WTC11 (cell line): ENCODE results near the gene CNST. TPM values are rescaled to one million over a fixed set of nuclear protein-coding genes. Genes with fewer than 3 reads are reported as not detected.
"Not testable (repeated sequence)": the region's sequence is repeated elsewhere in the genome, so short reads cannot be mapped to it uniquely, and the experiment has no call there.

ENCODE experiments used
- ATAC-seq: fragments of 200-7000 bp; cut with Tn5 transposase; 2 replicates; pipeline ENCODE4 v1.10.0; 2021; ENCODE audit warnings: mild to moderate bottlenecking, moderate library complexity
- CTCF ChIA-PET: fragments of 300-600 bp; sonication (Branson Sonifier 250); formaldehyde crosslinking; loops from one replicate; lab custom pipeline; 2021; ENCODE audit warnings: antibody characterized with exemption; lab: Charles Lee
- POLR2A ChIA-PET: fragments of 350-600 bp; sonication (Branson Sonifier 250); formaldehyde crosslinking; loops from one replicate; lab custom pipeline; 2021; ENCODE audit warnings: antibody characterized with exemption; lab: Charles Lee
- DNase-seq: peaks from one replicate; pipeline ENCODE4 v3.0.0; 2021; ENCODE audit warnings: low spot score
- H3K27ac Mint-ChIP-seq: 2 replicates; pipeline ENCODE4 v1.8.0; 2021; ENCODE audit warnings: mixed read lengths
- H3K27me3 Mint-ChIP-seq: 2 replicates; pipeline ENCODE4 v1.8.0; 2021; ENCODE audit warnings: low read depth, mild to moderate bottlenecking, moderate library complexity, mixed read lengths
- H3K36me3 Mint-ChIP-seq: 2 replicates; pipeline ENCODE4 v1.8.0; 2021; ENCODE audit warnings: mixed read lengths
- H3K4me1 Mint-ChIP-seq: 2 replicates; pipeline ENCODE4 v1.8.0; 2022; ENCODE audit warnings: mixed read lengths
- H3K4me3 Mint-ChIP-seq: 2 replicates; pipeline ENCODE4 v1.8.0; 2021; ENCODE audit warnings: mild to moderate bottlenecking, moderate library complexity, mixed read lengths
- H3K9me3 Mint-ChIP-seq: 2 replicates; pipeline ENCODE4 v1.8.0; 2021; ENCODE audit warnings: mixed read lengths
- E2F5 ChIP-seq: sonication (generic); formaldehyde crosslinking; IDR thresholded peaks from 2 replicates; pipeline ENCODE4 v1.8.1; 2022; ENCODE audit warnings: mild to moderate bottlenecking, moderate library complexity, missing genetic modification reagents
- ELF4 ChIP-seq: sonication (generic); formaldehyde crosslinking; IDR thresholded peaks from 2 replicates; pipeline ENCODE4 v1.8.1; 2022; ENCODE audit warnings: low read depth, mild to moderate bottlenecking, moderate library complexity, missing genetic modification reagents
- FOXJ3 ChIP-seq: sonication (generic); formaldehyde crosslinking; IDR thresholded peaks from 2 replicates; pipeline ENCODE4 v1.9.0; 2021; ENCODE audit warnings: missing genetic modification reagents, mild to moderate bottlenecking, borderline replicate concordance
- FOXK1 ChIP-seq: sonication (generic); formaldehyde crosslinking; IDR thresholded peaks from 2 replicates; pipeline ENCODE4 v1.8.0; 2022; ENCODE audit warnings: mild to moderate bottlenecking, moderate library complexity, missing genetic modification reagents
- FOXP4 ChIP-seq: sonication (generic); formaldehyde crosslinking; IDR thresholded peaks from 2 replicates; pipeline ENCODE4 v1.8.0; 2022; ENCODE audit warnings: mild to moderate bottlenecking, missing genetic modification reagents
- GTF2I ChIP-seq: fragments of 250-450 bp; sonication (Bioruptor Pico); conservative IDR thresholded peaks from 2 replicates; pipeline ENCODE4 v1.4.0; 2021; ENCODE audit warnings: mild to moderate bottlenecking
- IRF1 ChIP-seq: sonication (generic); formaldehyde crosslinking; IDR thresholded peaks from 2 replicates; pipeline ENCODE4 v1.8.0; 2023; ENCODE audit warnings: missing genetic modification reagents
- KAT7 ChIP-seq: sonication (generic); formaldehyde crosslinking; IDR thresholded peaks from 2 replicates; pipeline ENCODE4 v1.8.1; 2023; ENCODE audit warnings: missing genetic modification reagents, mild to moderate bottlenecking, borderline replicate concordance
- NFE2L1 ChIP-seq: sonication (generic); formaldehyde crosslinking; IDR thresholded peaks from 2 replicates; pipeline ENCODE4 v1.8.1; 2023; ENCODE audit warnings: missing genetic modification reagents
- NFYB ChIP-seq: sonication (generic); formaldehyde crosslinking; conservative IDR thresholded peaks from 2 replicates; pipeline ENCODE4 v1.8.0; 2022; ENCODE audit warnings: low read depth, missing genetic modification reagents
- RORB ChIP-seq: fragments of 250-450 bp; sonication (Bioruptor Pico); IDR thresholded peaks from 2 replicates; pipeline ENCODE4 v1.9.0; 2021; ENCODE audit warnings: mild to moderate bottlenecking
- ZNF121 ChIP-seq: sonication (generic); formaldehyde crosslinking; IDR thresholded peaks from 2 replicates; pipeline ENCODE4 v1.8.0; 2023; ENCODE audit warnings: missing genetic modification reagents
- ZNF138 ChIP-seq: sonication (generic); formaldehyde crosslinking; conservative IDR thresholded peaks from 2 replicates; pipeline ENCODE4 v1.8.1; 2022; ENCODE audit warnings: mild to moderate bottlenecking, moderate library complexity, missing genetic modification reagents
- ZNF219 ChIP-seq: sonication (generic); formaldehyde crosslinking; IDR thresholded peaks from 2 replicates; pipeline ENCODE4 v1.8.0; 2023; ENCODE audit warnings: missing genetic modification reagents, mild to moderate bottlenecking, borderline replicate concordance
- ZNF263 ChIP-seq: sonication (generic); formaldehyde crosslinking; IDR thresholded peaks from 2 replicates; pipeline ENCODE4 v1.8.1; 2022; ENCODE audit warnings: low read depth, mild to moderate bottlenecking, moderate library complexity, missing genetic modification reagents
- ZNF423 ChIP-seq: fragments of 250-450 bp; sonication (Bioruptor Pico); IDR thresholded peaks from 2 replicates; pipeline ENCODE4 v2.1.2; 2022; ENCODE audit warnings: mild to moderate bottlenecking, moderate library complexity
- ZNF532 ChIP-seq: fragments of 250-450 bp; sonication (Bioruptor Pico); IDR thresholded peaks from 2 replicates; pipeline ENCODE4 v1.9.0; 2021; ENCODE audit warnings: mild to moderate bottlenecking, borderline replicate concordance
- total RNA-seq: library from RNA; stranded (reverse); gene quantifications from 3 replicates; pipeline ENCODE4 v1.2.3, GENCODE V29; 2021

The CNST gene
- total RNA-seq, 1 experiment from 2014 or later = 18.4 TPM

GRCh38 chr1:246569248-246570238 lies 3.3 kb downstream of the CNST start (continued):
- TF ChIP-seq IRF1 (no peak), ZNF263 (CRISPR knock-in tag) (no peak)

- H3K36me3 Mint-ChIP-seq, CTCF ChIA-PET, H3K4me3 Mint-ChIP-seq, H3K4me1 Mint-ChIP-seq, POLR2A ChIA-PET, DNase-seq, H3K27ac Mint-ChIP-seq, H3K9me3 Mint-ChIP-seq, ATAC-seq, H3K27me3 Mint-ChIP-seq: not testable (repeated sequence)
These were observed 5.1 kb downstream of the CNST start for GRCh38 chr1:246571309-246571708.

GRCh38 chr1:246571953-246572352 lies 5.7 kb downstream of the CNST start:
- DNase-seq (no peak), ATAC-seq (no peak)
- no peak overlapping the region for H3K27ac Mint-ChIP-seq
- ChIA-PET CTCF (no interaction called here), POLR2A (no interaction called here)
- TF ChIP-seq NFE2L1 (CRISPR knock-in tag) (no peak), E2F5 (CRISPR knock-in tag) (no peak), ELF4 (CRISPR knock-in tag) (no peak), GTF2I (no peak), FOXJ3 (no peak), ZNF138 (no peak), ZNF121 (CRISPR knock-in tag) (no peak), NFYB (CRISPR knock-in tag) (no peak), ZNF423 (no peak), KAT7 (CRISPR knock-in tag) (no peak), ZNF532 (no peak), FOXP4 (CRISPR knock-in tag) (no peak), ZNF219 (CRISPR knock-in tag) (no peak), FOXK1 (CRISPR knock-in tag) (no peak), RORB (CRISPR knock-in tag) (no peak)
- H3K27me3 Mint-ChIP-seq = no peaks in the 10 kb centered on the region
- no peaks in the 10 kb centered on the region for H3K9me3 Mint-ChIP-seq
- peaks cover 8% of the 10 kb centered on the region for H3K4me1 Mint-ChIP-seq
- no peaks in the 10 kb centered on the region for H3K36me3 Mint-ChIP-seq
- H3K4me3 Mint-ChIP-seq = no peak overlapping the region
